Loucy (cell line): ENCODE data around the gene ARHGEF33.

Experiments used
- CTCF ChIP-seq: fragments of 200-600 bp; sonication (generic); conservative IDR thresholded peaks from 2 replicates; pipeline ENCODE4 v1.5.1; 2014; ENCODE audit warnings: mild to moderate bottlenecking, antibody characterized with exemption, low read length
- EZH2phosphoT487 ChIP-seq: fragments of 200-600 bp; IDR thresholded peaks from 2 replicates; pipeline ENCODE4 v1.6.1; 2018; ENCODE audit warnings: antibody characterized with exemption, mild to moderate bottlenecking, moderate library complexity, borderline replicate concordance

GRCh38 chr2:38959466-38959865 is 69.8 kb downstream of the ARHGEF33 start:
- TF ChIP-seq CTCF, result no peak
- TF ChIP-seq EZH2phosphoT487, result no peak
